Activated gamma-delta T cell (primary cell): ENCODE data around the gene CXCL17.
A peak's percentile ranks its signal among the peaks of the same experiment; 100 is the strongest.

Experiments used
- DNase-seq: peaks from one replicate; lab custom pipeline; 2025; lab: John Stamatoyannopoulos, UW

Gene CXCL17

GRCh38 chr19:42424345-42424707 is 18.4 kb downstream of the CXCL17 start:
- DNase-seq: no peak

DNA sequence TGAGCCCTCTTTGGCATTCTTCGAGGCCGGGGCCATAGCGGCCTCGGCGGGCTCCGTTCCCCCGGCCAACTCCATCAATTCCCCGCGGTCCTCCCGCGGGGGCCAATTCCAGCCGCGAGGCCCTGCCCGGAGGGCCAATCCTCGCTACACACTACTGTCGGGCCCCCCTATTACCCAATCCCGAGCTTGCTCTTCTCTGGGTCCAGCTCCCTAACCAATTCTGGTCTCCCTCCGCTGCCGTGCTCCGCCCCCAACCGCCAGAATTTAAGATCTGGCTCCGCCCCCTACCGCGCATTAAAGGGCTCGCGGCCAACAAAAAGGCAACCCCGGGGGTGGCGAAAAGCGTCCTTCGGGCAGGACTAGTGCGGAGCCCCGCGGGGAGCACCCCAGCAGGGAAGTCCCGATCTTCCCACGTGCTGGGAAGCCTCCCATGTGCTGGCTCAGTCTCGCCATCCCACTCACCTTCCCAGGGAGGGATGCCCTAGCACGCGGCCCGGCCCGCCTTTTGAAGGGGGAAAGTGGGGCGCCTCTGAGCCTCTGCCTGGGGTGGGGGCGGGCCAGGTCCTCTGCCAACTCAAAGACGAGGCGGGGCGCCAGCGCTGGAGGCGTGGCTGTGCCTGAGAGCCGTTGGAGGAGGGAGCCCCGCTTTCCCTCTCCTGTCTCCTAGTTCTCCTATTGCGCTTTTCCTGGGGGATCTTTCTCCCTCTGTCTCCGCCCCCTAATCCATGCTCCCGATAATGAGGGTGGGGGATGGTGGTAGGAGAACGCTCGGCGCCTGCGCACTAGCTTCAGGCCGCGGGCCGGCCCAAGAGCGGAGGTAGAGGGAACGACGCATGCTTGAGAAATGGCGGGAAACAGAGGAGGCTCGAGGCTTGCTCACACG is 19.0 kb downstream of the CXCL17 start:
- DNase-seq: peak; percentile 64

GRCh38 chr19:42422901-42423461 is 19.8 kb downstream of the CXCL17 start:
- DNase-seq: peak; percentile 50

DNA sequence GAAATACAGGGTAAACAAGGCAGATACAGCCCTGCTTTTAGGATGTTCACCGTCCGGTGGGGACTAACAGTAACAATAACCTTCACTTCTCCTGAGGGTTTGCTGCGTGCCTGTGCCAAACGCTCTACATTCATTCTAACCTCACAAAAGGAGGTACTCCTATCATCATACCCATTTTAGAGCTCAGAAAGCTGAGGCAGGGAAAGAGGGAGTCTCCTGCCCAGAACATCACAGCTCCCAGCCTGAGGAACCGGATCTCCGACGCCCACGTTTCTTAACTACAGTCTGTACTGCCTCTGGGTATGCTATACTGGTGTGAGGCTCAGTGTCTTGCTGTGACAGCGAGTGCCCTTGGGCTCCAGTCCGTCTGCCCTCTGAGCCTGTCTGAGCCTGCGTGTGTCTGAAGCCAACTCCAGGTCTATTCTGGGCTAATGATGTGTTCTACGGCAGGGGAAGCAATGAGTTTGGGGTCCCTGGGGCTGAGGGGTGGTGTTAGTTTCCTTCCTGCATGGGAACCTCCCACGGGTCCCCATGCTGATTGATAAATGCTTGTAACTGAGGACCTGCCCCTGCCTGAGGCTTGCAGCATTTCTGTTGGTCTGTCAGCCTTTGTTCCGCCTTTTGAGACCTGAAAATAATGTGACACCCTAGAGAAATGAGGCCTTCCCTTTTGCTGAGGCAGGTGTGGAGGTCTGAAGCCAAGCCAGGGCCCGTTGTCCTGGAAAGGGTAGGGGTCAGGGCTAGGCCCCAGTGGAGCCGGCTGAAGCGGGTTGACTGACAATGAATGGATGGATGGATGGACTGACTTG is 20.4 kb downstream of the CXCL17 start:
- DNase-seq: no peak

DNA sequence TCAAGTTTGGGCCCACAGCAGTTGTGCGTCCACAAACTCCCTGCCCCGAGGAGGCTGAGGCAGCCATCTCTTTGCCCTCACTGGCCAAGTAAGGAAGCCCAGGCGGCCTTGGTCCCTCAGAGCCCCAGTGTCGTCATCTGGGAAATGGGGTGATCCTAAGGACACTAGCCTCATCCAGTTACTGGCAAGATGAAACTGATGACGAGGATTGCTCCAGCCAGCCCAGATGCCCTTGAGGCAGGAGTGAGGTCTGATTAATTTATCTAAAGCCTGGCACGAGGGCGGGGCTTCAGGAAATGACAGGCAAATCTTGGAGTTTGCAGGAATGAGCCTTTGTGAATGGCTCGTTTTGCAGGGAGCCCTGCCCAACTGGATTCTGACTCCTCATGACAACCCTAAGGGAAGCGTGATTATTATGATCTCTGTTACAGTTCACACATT is 21.1 kb downstream of the CXCL17 start:
- DNase-seq: no peak

DNA sequence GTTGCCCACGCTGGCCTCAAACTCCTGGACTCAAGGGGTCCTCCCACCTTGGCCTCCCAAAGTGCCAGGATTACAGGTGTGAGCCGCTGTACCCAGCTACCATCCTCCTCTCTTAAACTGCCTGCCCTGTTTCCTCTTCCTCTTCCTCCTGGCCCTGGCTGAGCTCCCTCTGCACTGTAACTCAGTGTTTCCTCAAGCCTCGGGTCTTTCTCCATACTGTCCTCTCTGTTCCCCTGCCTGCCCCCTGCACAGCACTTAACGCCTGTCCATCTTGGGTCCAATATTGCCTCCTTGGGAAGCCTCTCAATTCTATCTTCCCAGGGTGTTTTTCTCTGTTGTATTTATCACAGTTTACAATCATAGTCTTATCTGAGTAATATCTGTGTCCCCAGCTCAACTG is 21.6 kb downstream of the CXCL17 start:
- no peak for DNase-seq

DNA sequence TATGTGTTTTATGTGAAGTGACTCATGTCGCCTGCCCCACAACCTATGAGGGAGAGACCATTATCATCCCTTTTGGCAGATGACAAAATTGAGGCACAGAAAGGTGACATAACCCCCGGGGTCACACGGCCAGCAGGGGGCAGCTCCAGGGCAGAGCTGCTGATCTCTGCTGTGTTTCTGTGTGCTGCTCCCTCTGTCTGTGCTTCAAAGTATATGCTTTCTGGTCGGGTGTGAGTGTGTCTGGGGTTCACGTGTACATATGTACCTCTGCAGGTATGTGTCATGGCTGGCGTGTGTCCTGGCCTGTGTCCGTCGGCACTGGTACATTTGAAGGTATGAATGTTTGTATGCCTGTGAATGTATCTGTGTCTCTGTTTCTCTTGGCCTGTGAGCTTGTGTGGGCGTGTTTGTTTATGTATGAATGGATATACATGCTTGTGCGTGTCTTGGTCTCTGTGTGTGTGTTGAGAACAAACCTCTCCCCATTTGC is 22.6 kb downstream of the CXCL17 start:
- peak; percentile 45 for DNase-seq

DNA sequence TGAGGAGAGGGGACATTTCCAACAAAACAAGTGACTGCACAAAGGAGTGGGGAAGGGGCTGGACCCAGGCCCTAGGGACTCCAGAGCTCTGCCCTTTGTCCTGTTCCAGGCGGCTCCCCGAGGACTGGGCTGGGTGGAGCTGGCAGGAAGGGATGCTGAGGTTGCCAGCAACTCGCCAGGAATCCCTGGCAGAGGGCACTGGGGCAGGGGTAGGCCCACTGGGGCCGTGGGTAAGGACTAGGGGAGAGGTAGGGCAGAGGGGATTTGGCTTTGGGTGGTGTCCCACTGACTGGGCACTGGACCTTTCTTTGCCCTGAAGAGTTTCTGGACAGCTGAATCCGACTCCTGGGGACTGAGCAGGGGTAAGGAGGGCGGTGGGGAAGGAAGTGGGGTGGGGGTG is 23.4 kb downstream of the CXCL17 start:
- no peak for DNase-seq

- DNase-seq: no peak
These were observed 30.1 kb downstream of the CXCL17 start for GRCh38 chr19:42412661-42413076.

DNA sequence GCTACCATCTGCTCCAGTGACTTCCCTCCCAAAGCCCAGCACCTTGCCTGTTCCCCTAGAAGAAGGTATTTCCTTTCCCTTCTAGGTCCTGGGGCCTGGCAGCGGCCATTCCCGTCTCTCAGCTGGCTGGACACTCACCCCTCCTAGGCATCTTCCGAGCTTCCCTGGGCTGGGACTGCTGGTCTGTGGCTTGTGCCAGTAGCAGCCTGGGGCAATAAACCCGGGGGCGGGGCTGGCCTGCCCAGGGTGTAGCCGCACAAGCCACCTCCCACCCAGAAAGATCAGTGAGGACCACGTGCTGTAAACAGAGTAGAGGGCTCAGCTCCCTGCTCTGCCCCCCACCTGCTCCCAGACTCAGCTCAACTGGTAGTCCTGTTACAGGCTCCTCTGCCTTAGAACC is 30.5 kb downstream of the CXCL17 start:
- no peak for DNase-seq

- DNase-seq: no peak
These were observed 31.1 kb downstream of the CXCL17 start for GRCh38 chr19:42411581-42412178.

GRCh38 chr19:42410371-42410770 is 32.4 kb downstream of the CXCL17 start:
- DNase-seq: no peak

- no peak for DNase-seq
These were observed 33.3 kb downstream of the CXCL17 start for GRCh38 chr19:42409477-42409876.

DNA sequence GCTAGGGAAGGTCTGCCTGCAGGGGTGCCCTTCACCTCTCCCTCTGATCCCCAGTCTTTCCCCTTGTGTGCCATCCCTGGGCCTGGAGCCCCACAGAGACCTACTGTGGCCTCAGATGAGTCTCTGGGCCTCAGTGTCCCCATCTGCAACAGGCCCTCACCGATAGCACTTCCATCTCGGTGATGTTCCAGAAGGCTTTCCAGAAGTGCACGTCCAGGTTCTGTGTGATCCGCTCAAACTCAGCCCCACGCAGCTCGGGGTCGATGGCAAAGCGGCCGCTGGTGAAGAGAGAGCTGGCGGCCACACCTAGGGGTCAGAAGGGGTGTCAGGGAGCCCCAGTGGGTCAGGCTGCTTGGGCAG is 35.0 kb downstream of the CXCL17 start:
- no peak for DNase-seq

GRCh38 chr19:42407085-42407815 is 35.5 kb downstream of the CXCL17 start:
- DNase-seq: no peak

GRCh38 chr19:42406111-42406510 is 36.6 kb downstream of the CXCL17 start:
- DNase-seq: no peak

- no peak for DNase-seq
These were observed 39.2 kb downstream of the CXCL17 start for GRCh38 chr19:42403586-42403985.

DNA sequence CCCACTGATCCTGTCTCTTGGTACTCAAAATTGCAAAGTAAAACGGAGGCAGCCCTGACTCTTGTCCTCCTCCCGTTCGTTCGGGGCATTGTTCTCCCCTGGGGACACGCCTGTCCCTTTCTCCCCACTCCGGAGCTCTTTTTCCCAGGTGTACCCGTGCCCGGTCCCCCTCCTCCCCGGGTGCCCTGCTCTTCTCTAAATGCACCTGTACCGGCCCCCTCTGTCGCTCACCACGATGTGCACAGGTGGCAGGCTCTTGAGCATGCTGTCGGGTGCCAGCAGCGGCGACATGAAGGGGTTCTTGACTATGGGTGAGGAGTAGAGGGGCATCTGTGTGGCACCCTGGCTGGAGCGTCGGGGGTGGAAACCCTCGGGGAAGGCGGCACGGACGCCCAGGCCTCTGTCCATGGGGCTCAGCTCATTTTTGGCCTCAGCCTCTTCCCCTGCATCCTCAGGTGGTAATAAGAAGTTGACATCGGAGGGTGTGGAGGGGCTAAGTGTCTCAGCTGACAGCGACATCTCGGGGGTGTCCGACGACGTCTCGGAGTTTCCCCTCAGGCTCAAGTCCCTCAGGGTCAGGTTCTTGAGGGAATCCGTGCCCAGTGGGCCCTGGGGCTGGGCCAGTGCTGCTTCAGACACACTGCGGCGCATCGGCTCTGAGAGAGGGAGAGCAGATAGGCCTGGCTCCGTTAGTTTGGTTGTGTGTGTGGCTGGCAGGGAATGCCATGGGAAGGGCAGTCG is 40.2 kb downstream of the CXCL17 start:
- no peak for DNase-seq

DNA sequence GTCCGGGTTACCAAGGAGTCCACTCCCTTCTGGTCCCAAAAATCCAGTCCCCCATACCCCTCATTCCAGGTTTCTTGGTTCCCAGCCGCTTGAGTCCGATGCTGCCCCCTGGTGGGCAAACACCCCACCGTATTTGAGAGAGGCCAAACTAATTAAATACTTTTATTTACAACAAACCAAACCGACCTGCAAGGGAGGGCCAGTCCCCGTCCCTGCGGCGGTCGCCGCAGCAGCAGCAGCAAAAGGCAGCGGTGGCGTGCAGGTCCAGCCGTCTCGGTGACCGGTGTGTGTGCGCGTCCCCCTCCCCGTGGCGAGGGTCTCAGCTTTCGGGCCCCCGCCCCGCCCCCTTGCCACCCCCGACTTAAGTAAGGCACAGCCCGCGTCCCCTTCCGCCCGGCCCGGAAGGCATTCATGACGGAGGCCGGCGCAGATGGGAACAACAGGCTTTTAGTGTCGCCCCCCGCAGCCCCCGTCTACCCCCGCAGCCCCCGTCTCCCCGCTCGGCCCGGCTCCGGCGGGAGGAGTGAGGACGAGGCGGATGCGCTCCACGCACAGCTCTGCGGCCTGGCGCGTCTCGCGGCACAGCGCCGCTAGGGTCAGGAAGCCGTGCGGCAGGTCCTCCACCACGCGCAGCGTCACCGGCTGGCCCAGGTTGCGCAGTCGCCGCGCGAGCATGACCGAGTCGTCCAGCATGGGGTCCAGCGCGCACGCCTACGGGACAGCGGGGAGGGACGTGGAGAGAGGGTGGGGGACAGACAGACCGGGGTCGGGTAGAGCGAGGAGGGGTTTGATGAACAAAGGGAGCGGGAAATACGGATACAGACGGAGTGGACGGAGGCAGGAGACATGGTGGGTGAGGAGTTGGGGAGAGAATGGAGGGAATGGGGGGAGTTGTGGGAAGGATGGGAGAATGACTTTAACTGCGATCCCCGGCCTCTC is 41.1 kb downstream of the CXCL17 start:
- peak; percentile 50 for DNase-seq

GRCh38 chr19:42400404-42400803 is 42.3 kb downstream of the CXCL17 start:
- DNase-seq: no peak
